Measurements from ENCODE around the gene ADSS1. TPM values are rescaled to one million over a fixed set of nuclear protein-coding genes. Genes with fewer than 3 reads are reported as not detected.

Gene ADSS1
- total RNA-seq, 1 experiment from 2014 or later: 9.9 TPM

DNA sequence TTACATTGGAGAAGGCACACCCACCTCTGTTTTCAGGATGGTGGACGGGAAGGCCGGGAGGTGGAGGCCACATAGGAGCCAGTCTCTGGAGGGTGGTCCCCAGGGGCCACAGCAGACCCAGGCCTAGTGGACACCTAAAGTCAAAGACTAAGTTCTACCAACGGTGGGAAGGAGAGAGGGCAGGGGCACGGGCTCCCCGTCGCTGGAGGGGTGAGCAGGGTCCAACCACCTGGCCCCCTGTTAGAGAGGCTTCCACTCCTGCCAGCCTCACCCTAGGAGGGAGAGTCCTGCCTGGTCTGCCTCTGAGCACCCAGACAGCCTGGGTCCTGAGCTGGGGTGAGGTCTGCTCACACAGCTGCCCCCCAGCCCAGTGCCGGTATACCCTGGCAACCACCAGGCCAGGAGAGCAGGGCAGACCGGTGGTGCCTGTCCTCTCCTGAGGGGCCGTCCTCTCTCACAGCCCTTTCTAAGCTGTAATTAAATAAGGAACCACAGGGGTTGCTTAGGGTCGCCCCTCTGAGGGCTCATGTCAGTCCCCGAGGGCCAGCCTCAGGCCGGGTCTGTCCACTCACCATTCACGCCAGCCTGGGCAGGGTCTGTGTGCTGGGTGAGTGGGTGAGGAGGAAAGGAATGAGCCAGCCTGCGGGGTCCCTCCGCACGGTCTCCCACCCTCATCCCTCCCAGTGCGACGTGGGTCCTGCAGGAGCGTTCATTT is 32.3 kb upstream of the ADSS1 start:
- H4K20me1 ChIP-seq (ENCODE audit: insufficient read depth): no peaks in the 10 kb centered on the region
- H3K9me2 ChIP-seq (ENCODE audit: insufficient read depth): no peaks in the 10 kb centered on the region
- DNase-seq (ENCODE audit: low read depth, low spot score) (no peak), ATAC-seq (no peak)
- no peaks in the 10 kb centered on the region for H3K9me3 ChIP-seq (ENCODE audit: control insufficient read depth in 1 of 2, insufficient read depth in 1 of 2, low read depth in 1 of 2, low read length in 2 of 2)
- peaks cover 6 to 24% of the 10 kb centered on the region in 2 experiments; a peak in 3 of 4 replicates for H3K36me3 ChIP-seq (ENCODE audit: control insufficient read depth in 1 of 2, insufficient read depth in 2 of 2, low read length in 2 of 2)
- no peak overlapping the region for H3K9ac ChIP-seq (ENCODE audit: low read length)
- TF ChIP-seq TCF7L2 (IDR thresholded peaks at IDR 0.05; ENCODE audit: borderline replicate concordance, extremely low read depth, insufficient read depth, insufficient read length) (no peak), POLR2AphosphoS5 (IDR thresholded peaks at IDR 0.05; ENCODE audit: low read depth, low read length) (no peak), EGR1 (IDR thresholded peaks at IDR 0.05; ENCODE audit: low read depth) (no peak), JUND (IDR thresholded peaks at IDR 0.05) (no peak), ZNF274 (IDR thresholded peaks at IDR 0.05; ENCODE audit: low read depth, low read length) (no peak), EZH2phosphoT487 (IDR thresholded peaks at IDR 0.05; ENCODE audit: borderline replicate concordance) (no peak), EZH2 (IDR thresholded peaks at IDR 0.05) (no peak), FOSL1 (IDR thresholded peaks at IDR 0.05; ENCODE audit: low read depth) (no peak), ZFX (IDR thresholded peaks at IDR 0.05) (no peak), SIN3A (IDR thresholded peaks at IDR 0.05; ENCODE audit: low read depth) (no peak), SRF (IDR thresholded peaks at IDR 0.05; ENCODE audit: low read depth) (no peak), ELF1 (IDR thresholded peaks at IDR 0.05; ENCODE audit: borderline replicate concordance, low read depth) (no peak), CBX3 (IDR thresholded peaks at IDR 0.05; ENCODE audit: low read depth) (no peak), RAD21 (IDR thresholded peaks at IDR 0.05; ENCODE audit: low read depth) (no peak), POLR2A (IDR thresholded peaks at IDR 0.05; ENCODE audit: borderline replicate concordance, extremely low read depth, insufficient read depth, insufficient read length) (no peak)
- TF ChIP-seq, protein P1, sequence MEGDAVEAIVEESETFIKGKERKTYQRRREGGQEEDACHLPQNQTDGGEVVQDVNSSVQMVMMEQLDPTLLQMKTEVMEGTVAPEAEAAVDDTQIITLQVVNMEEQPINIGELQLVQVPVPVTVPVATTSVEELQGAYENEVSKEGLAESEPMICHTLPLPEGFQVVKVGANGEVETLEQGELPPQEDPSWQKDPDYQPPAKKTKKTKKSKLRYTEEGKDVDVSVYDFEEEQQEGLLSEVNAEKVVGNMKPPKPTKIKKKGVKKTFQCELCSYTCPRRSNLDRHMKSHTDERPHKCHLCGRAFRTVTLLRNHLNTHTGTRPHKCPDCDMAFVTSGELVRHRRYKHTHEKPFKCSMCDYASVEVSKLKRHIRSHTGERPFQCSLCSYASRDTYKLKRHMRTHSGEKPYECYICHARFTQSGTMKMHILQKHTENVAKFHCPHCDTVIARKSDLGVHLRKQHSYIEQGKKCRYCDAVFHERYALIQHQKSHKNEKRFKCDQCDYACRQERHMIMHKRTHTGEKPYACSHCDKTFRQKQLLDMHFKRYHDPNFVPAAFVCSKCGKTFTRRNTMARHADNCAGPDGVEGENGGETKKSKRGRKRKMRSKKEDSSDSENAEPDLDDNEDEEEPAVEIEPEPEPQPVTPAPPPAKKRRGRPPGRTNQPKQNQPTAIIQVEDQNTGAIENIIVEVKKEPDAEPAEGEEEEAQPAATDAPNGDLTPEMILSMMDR (IDR thresholded peaks at IDR 0.05 in 2 of 3, conservative IDR thresholded peaks at IDR 0.05 in 1 of 3; ENCODE audit: borderline replicate concordance in 1 of 3, insufficient read depth in 1 of 3, low read depth in 2 of 3, low read length in 2 of 3): no peak
- TF ChIP-seq, protein P2, sequence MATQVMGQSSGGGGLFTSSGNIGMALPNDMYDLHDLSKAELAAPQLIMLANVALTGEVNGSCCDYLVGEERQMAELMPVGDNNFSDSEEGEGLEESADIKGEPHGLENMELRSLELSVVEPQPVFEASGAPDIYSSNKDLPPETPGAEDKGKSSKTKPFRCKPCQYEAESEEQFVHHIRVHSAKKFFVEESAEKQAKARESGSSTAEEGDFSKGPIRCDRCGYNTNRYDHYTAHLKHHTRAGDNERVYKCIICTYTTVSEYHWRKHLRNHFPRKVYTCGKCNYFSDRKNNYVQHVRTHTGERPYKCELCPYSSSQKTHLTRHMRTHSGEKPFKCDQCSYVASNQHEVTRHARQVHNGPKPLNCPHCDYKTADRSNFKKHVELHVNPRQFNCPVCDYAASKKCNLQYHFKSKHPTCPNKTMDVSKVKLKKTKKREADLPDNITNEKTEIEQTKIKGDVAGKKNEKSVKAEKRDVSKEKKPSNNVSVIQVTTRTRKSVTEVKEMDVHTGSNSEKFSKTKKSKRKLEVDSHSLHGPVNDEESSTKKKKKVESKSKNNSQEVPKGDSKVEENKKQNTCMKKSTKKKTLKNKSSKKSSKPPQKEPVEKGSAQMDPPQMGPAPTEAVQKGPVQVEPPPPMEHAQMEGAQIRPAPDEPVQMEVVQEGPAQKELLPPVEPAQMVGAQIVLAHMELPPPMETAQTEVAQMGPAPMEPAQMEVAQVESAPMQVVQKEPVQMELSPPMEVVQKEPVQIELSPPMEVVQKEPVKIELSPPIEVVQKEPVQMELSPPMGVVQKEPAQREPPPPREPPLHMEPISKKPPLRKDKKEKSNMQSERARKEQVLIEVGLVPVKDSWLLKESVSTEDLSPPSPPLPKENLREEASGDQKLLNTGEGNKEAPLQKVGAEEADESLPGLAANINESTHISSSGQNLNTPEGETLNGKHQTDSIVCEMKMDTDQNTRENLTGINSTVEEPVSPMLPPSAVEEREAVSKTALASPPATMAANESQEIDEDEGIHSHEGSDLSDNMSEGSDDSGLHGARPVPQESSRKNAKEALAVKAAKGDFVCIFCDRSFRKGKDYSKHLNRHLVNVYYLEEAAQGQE (IDR thresholded peaks at IDR 0.05; ENCODE audit: low read depth): no peak
- TF ChIP-seq, protein P3, sequence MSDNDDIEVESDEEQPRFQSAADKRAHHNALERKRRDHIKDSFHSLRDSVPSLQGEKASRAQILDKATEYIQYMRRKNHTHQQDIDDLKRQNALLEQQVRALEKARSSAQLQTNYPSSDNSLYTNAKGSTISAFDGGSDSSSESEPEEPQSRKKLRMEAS (IDR thresholded peaks at IDR 0.05): no peak
- TF ChIP-seq, protein P4, sequence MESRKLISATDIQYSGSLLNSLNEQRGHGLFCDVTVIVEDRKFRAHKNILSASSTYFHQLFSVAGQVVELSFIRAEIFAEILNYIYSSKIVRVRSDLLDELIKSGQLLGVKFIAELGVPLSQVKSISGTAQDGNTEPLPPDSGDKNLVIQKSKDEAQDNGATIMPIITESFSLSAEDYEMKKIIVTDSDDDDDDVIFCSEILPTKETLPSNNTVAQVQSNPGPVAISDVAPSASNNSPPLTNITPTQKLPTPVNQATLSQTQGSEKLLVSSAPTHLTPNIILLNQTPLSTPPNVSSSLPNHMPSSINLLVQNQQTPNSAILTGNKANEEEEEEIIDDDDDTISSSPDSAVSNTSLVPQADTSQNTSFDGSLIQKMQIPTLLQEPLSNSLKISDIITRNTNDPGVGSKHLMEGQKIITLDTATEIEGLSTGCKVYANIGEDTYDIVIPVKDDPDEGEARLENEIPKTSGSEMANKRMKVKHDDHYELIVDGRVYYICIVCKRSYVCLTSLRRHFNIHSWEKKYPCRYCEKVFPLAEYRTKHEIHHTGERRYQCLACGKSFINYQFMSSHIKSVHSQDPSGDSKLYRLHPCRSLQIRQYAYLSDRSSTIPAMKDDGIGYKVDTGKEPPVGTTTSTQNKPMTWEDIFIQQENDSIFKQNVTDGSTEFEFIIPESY (IDR thresholded peaks at IDR 0.05; ENCODE audit: extremely low read depth, insufficient replicate concordance, low read length): no peak
- TF ChIP-seq, protein P5, sequence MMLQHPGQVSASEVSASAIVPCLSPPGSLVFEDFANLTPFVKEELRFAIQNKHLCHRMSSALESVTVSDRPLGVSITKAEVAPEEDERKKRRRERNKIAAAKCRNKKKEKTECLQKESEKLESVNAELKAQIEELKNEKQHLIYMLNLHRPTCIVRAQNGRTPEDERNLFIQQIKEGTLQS (IDR thresholded peaks at IDR 0.05): no peak
- peaks cover 72% of the 10 kb centered on the region for H3K79me2 ChIP-seq (ENCODE audit: insufficient read depth, low read length)
- peak overlapping the region; percentile 98; the same call in 1 of the 2 replicates for H3K27ac ChIP-seq (ENCODE audit: low read depth, low read length)
- H3K4me2 ChIP-seq (ENCODE audit: low read length): no peak overlapping the region; the same call in 1 of the 2 replicates
- no peak overlapping the region for H2AFZ ChIP-seq (ENCODE audit: low read depth, low read length, poor library complexity, severe bottlenecking)
- ChIA-PET CTCF (no interaction called here), POLR2A (interaction anchor here (0.9 kb wide), 1 partner anchor 11 kb away, joined by 4 read pairs; no protein-coding TSS in a partner anchor), RAD21 (ENCODE audit: low non-redundant PET in 1 of 2, low total read pairs in 2 of 2, uncharacterized antibody in 2 of 2, unreplicated experiment in 2 of 2) (no interaction called here)
- H3K4me1 ChIP-seq (ENCODE audit: control insufficient read depth in 1 of 2, insufficient read depth in 2 of 2, low read length in 2 of 2): peaks cover 35 to 51% of the 10 kb centered on the region in 2 experiments
- H3K27me3 ChIP-seq (ENCODE audit: insufficient read depth, low read length): no peaks in the 10 kb centered on the region
- intact Hi-C loops (cut with micrococcal nuclease): no loop called here
- H3K4me3 ChIP-seq (replicated peaks in 1 of 2; ENCODE audit: low read depth in 1 of 2, low read length in 2 of 2): peak overlapping the region in 1 of 2 experiments; percentile 72; a peak in 1 of 4 replicates
- no TSS peak for BruUV-seq (replicated peaks)
